Adipocyte (in vitro differentiated cells): ENCODE results near the gene PRSS3.
"Not testable (repeated sequence)": the region's sequence is repeated elsewhere in the genome, so short reads cannot be mapped to it uniquely, and the experiment has no call there.

Source experiments
- DNase-seq: peaks from one replicate; pipeline ENCODE4 v3.0.0-alpha.2; 2015; ENCODE audit warnings: low read depth
- H3K27me3 ChIP-seq: replicated peaks from 2 replicates; pipeline ENCODE4 v1.7.0; 2013; ENCODE audit warnings: mild to moderate bottlenecking, low read length, moderate library complexity; ENCODE audit not compliant: control insufficient read depth, insufficient read depth
- H3K36me3 ChIP-seq: 2 replicates; pipeline ENCODE4 v1.7.0; 2013; ENCODE audit warnings: low read length, mild to moderate bottlenecking, moderate library complexity; ENCODE audit not compliant: control insufficient read depth, insufficient read depth, severe bottlenecking
- H3K4me1 ChIP-seq: 2 replicates; pipeline ENCODE4 v1.7.0; 2013; ENCODE audit warnings: mild to moderate bottlenecking, low read length, moderate library complexity; ENCODE audit not compliant: control insufficient read depth, insufficient read depth
- H3K4me3 ChIP-seq: 2 replicates; pipeline ENCODE4 v1.7.0; 2013; ENCODE audit warnings: mild to moderate bottlenecking, low read length, moderate library complexity
- H3K9ac ChIP-seq: 2 replicates; pipeline ENCODE4 v1.7.0; 2013; ENCODE audit warnings: mild to moderate bottlenecking, low read length, moderate library complexity
- H3K9me3 ChIP-seq: 2 replicates; pipeline ENCODE4 v1.7.0; 2013; ENCODE audit warnings: mild to moderate bottlenecking, low read length, moderate library complexity; ENCODE audit not compliant: control insufficient read depth

Gene PRSS3

GRCh38 chr9:33818847-33819500, 23.6 kb downstream of the PRSS3 start:
- Histone ChIP-seq H3K27me3 (no peaks in the 10 kb centered on the region), H3K4me3 (peak overlapping the region; percentile 92)
- peak; percentile 60 for DNase-seq

GRCh38 chr9:33820231-33820745, 24.9 kb downstream of the PRSS3 start:
- peak overlapping the region; percentile 92 for H3K4me3 ChIP-seq
- DNase-seq, result peak; percentile 28
- H3K36me3 ChIP-seq, result no peaks in the 10 kb centered on the region
- H3K27me3 ChIP-seq, result no peaks in the 10 kb centered on the region
- H3K9me3 ChIP-seq, result no peaks in the 10 kb centered on the region
- peaks cover 33% of the 10 kb centered on the region for H3K4me1 ChIP-seq
- H3K9ac ChIP-seq, result peak overlapping the region; percentile 71

More at GRCh38 chr9:33818847-33819500, 23.6 kb downstream of the PRSS3 start:
- Histone ChIP-seq H3K4me1 (peaks cover 46% of the 10 kb centered on the region), H3K9ac (peak overlapping the region; percentile 99), H3K9me3 (no peaks in the 10 kb centered on the region), H3K36me3 (no peaks in the 10 kb centered on the region)

- no peaks in the 10 kb centered on the region for H3K9me3 ChIP-seq
- H3K27me3 ChIP-seq, result no peaks in the 10 kb centered on the region
- H3K9ac ChIP-seq, result no peak overlapping the region
- no peaks in the 10 kb centered on the region for H3K36me3 ChIP-seq
- H3K4me3 ChIP-seq, result no peak overlapping the region
- peaks cover 23% of the 10 kb centered on the region for H3K4me1 ChIP-seq
- no peak for DNase-seq
These were observed 28.4 kb downstream of the PRSS3 start for GRCh38 chr9:33823801-33824200.

- H3K9me3 ChIP-seq, H3K27me3 ChIP-seq, H3K4me3 ChIP-seq, H3K9ac ChIP-seq, DNase-seq, H3K4me1 ChIP-seq, H3K36me3 ChIP-seq: not testable (repeated sequence)
These were observed 31.9 kb downstream of the PRSS3 start for GRCh38 chr9:33827285-33827684.

- H3K4me1 ChIP-seq, H3K27me3 ChIP-seq, H3K9me3 ChIP-seq, H3K9ac ChIP-seq, H3K36me3 ChIP-seq, H3K4me3 ChIP-seq, DNase-seq: not testable (repeated sequence)
These were observed 34.4 kb downstream of the PRSS3 start for GRCh38 chr9:33829641-33830230.

GRCh38 chr9:33835625-33836260, 40.4 kb downstream of the PRSS3 start:
- Histone ChIP-seq H3K27me3 (no peaks in the 10 kb centered on the region), H3K4me3 (peak overlapping the region; percentile 4), H3K9ac (peak overlapping the region; percentile 2), H3K9me3 (no peaks in the 10 kb centered on the region), H3K36me3 (no peaks in the 10 kb centered on the region), H3K4me1 (peaks cover 48% of the 10 kb centered on the region)
- DNase-seq, result no peak

- H3K4me3 ChIP-seq, result peak overlapping the region; percentile 4
- H3K9ac ChIP-seq, H3K27me3 ChIP-seq, H3K9me3 ChIP-seq, H3K36me3 ChIP-seq: not testable (repeated sequence)
- peaks cover 54% of the 10 kb centered on the region for H3K4me1 ChIP-seq
- peak; percentile 92 for DNase-seq
These were observed 40.9 kb downstream of the PRSS3 start for GRCh38 chr9:33836261-33836660.

- Histone ChIP-seq H3K27me3 (no peaks in the 10 kb centered on the region), H3K4me3 (no peak overlapping the region), H3K9ac (peak overlapping the region; percentile 53), H3K4me1 (peaks cover 56% of the 10 kb centered on the region), H3K9me3 (no peaks in the 10 kb centered on the region), H3K36me3 (no peaks in the 10 kb centered on the region)
- no peak for DNase-seq
These were observed 41.8 kb downstream of the PRSS3 start for GRCh38 chr9:33837138-33837537.

- Histone ChIP-seq H3K9ac (peak overlapping the region; percentile 21), H3K4me1 (peaks cover 51% of the 10 kb centered on the region), H3K36me3 (no peaks in the 10 kb centered on the region), H3K27me3 (no peaks in the 10 kb centered on the region), H3K4me3 (no peak overlapping the region), H3K9me3 (no peaks in the 10 kb centered on the region)
- no peak for DNase-seq
These were observed 45.0 kb downstream of the PRSS3 start for GRCh38 chr9:33840381-33840780.

GRCh38 chr9:33843312-33843961, 48.1 kb downstream of the PRSS3 start:
- H3K9me3 ChIP-seq, result no peaks in the 10 kb centered on the region

GRCh38 chr9:33846231-33846630, 50.9 kb downstream of the PRSS3 start:
- Histone ChIP-seq H3K36me3 (no peaks in the 10 kb centered on the region), H3K4me3 (no peak overlapping the region), H3K9me3 (no peaks in the 10 kb centered on the region), H3K9ac (no peak overlapping the region), H3K27me3 (no peaks in the 10 kb centered on the region), H3K4me1 (peaks cover 22% of the 10 kb centered on the region)
- no peak for DNase-seq

More at GRCh38 chr9:33843312-33843961, 48.1 kb downstream of the PRSS3 start:
- Histone ChIP-seq H3K27me3 (no peaks in the 10 kb centered on the region), H3K4me3 (no peak overlapping the region), H3K4me1 (peaks cover 39% of the 10 kb centered on the region), H3K9ac (no peak overlapping the region), H3K36me3 (no peaks in the 10 kb centered on the region)
- no peak for DNase-seq
